HL-60 (cell line): ENCODE measurements around the gene RSRC1.

Experiments used
- DNase-seq, 2 experiments: peaks; one replicate each; pipeline ENCODE4 v3.0.0-alpha.2; 2010 to 2020; ENCODE audit warnings: low read depth in 1 of 2, low spot score in 1 of 2
- H3K27ac ChIP-seq: fragments of 250-450 bp; sonication (Bioruptor Pico); replicated peaks from 2 replicates; pipeline ENCODE4 v1.5.1; 2020; ENCODE audit warnings: mild to moderate bottlenecking, moderate library complexity
- H3K27me3 ChIP-seq: fragments of 250-450 bp; sonication (Bioruptor Pico); 2 replicates; pipeline ENCODE4 v1.5.1; 2021; ENCODE audit warnings: mild to moderate bottlenecking, moderate library complexity; ENCODE audit not compliant: insufficient read depth, poor library complexity, severe bottlenecking
- H3K4me3 ChIP-seq: replicated peaks from 2 replicates; pipeline ENCODE4 v1.5.1; 2011; ENCODE audit warnings: mild to moderate bottlenecking, control low read depth, low read length; ENCODE audit not compliant: insufficient read depth
- CTCF ChIP-seq: IDR thresholded peaks from one replicate; pipeline ENCODE4 v1.5.1; 2011; ENCODE audit warnings: low read length, control low read depth, inconsistent platforms; ENCODE audit not compliant: insufficient read depth
- GABPA ChIP-seq: IDR thresholded peaks from 2 replicates; pipeline ENCODE4 v1.6.1; 2012; ENCODE audit warnings: low read depth
- POLR2AphosphoS5 ChIP-seq: IDR thresholded peaks from 2 replicates; pipeline ENCODE4 v1.6.1; 2012; ENCODE audit warnings: low read depth
- REST ChIP-seq: IDR thresholded peaks from 2 replicates; pipeline ENCODE4 v1.6.1; 2012; ENCODE audit warnings: low read depth; ENCODE audit not compliant: insufficient replicate concordance
- SPI1 ChIP-seq: IDR thresholded peaks from 2 replicates; pipeline ENCODE4 v1.6.1; 2012; ENCODE audit warnings: low read depth, mild to moderate bottlenecking, borderline replicate concordance

The RSRC1 gene

GRCh38 chr3:158572766-158573060, 462.8 kb downstream of the RSRC1 start:
- Histone ChIP-seq H3K4me3 (no peak overlapping the region), H3K27me3 (peaks cover 11% of the 10 kb centered on the region), H3K27ac (no peak overlapping the region)
- no peak for TF ChIP-seq REST
- TF ChIP-seq CTCF = no peak
- no peak for TF ChIP-seq GABPA
- no peak for TF ChIP-seq POLR2AphosphoS5
- TF ChIP-seq SPI1 = no peak
- DNase-seq = no peak

GRCh38 chr3:158573714-158574113, 463.8 kb downstream of the RSRC1 start:
- Histone ChIP-seq H3K27me3 (peaks cover 11% of the 10 kb centered on the region), H3K27ac (no peak overlapping the region), H3K4me3 (no peak overlapping the region)
- no peak for TF ChIP-seq GABPA
- no peak for TF ChIP-seq POLR2AphosphoS5
- no peak for TF ChIP-seq CTCF
- no peak for TF ChIP-seq REST
- TF ChIP-seq SPI1 = no peak
- DNase-seq = no peak

- no peak for TF ChIP-seq SPI1
- no peak for TF ChIP-seq CTCF
- no peak for TF ChIP-seq POLR2AphosphoS5
- TF ChIP-seq REST = no peak
- TF ChIP-seq GABPA = no peak
- Histone ChIP-seq H3K4me3 (no peak overlapping the region), H3K27ac (no peak overlapping the region), H3K27me3 (peaks cover 10% of the 10 kb centered on the region)
- DNase-seq = no peak
Measured at GRCh38 chr3:158574646-158575045, 464.8 kb downstream of the RSRC1 start.
